GM12892 (cell line): ENCODE data around the gene AGPAT2.

Source experiments
- POLR2A ChIP-seq: IDR thresholded peaks from 2 replicates; pipeline ENCODE4 v1.6.1; 2011; ENCODE audit warnings: low read depth, low read length, control low read depth
- POLR2AphosphoS5 ChIP-seq: IDR thresholded peaks from 2 replicates; pipeline ENCODE4 v1.6.1; 2011; ENCODE audit warnings: low read depth, low read length, control low read depth

DNA sequence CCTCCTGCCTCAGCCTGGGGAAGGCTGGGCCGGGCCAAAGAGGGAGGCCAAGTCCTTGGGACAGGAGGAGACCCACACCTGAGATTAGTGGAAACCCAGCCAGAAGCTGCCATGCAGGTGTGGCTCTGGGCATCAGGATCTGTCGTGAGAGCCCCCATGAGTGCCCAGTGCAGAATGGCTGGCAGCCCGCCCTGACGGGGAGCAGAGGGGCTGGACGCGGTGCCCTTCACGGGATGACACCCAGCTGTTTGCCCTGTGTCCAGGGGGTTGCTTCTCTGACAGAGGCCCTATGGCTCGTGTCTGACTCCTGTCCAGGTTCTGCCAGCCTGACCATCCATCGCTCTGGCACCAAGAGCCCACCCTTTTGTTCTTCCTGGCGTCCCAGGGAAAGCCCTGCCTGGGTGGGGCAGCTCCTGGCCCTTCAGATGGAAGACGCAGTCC, 33.7 kb upstream of the AGPAT2 start:
- no peak for TF ChIP-seq POLR2AphosphoS5
- TF ChIP-seq POLR2A: no peak
